K562 (cell line): ENCODE measurements around the gene PIGQ. TPM values are rescaled to one million over a fixed set of nuclear protein-coding genes. Genes with fewer than 3 reads are reported as not detected.
A peak's percentile ranks its signal among the peaks of the same experiment; 100 is the strongest.

ENCODE experiments used
- BRD9 ChIP-seq: fragments of 450-650 bp; IDR thresholded peaks from 2 replicates; pipeline ENCODE4 v1.6.1; 2018; ENCODE audit warnings: low read depth; ENCODE audit not compliant: partially characterized antibody
- DPF2 ChIP-seq: fragments of 450-650 bp; IDR thresholded peaks from 2 replicates; pipeline ENCODE4 v1.6.1; 2016
- HDGF ChIP-seq: fragments of 450-650 bp; IDR thresholded peaks from 2 replicates; pipeline ENCODE4 v1.6.1; 2016
- MITF ChIP-seq: IDR thresholded peaks from 2 replicates; pipeline ENCODE4 v1.6.1; 2014; ENCODE audit warnings: antibody characterized with exemption
- NFE2 ChIP-seq: IDR thresholded peaks from 2 replicates; pipeline ENCODE4 v1.6.1; 2014; ENCODE audit warnings: antibody characterized with exemption, low read depth
- RFX7 ChIP-seq: fragments of 250-450 bp; sonication (Bioruptor Pico); IDR thresholded peaks from 2 replicates; pipeline ENCODE4 v1.5.1; 2021; ENCODE audit warnings: mild to moderate bottlenecking
- SMARCC2 ChIP-seq: fragments of 450-650 bp; IDR thresholded peaks from 2 replicates; pipeline ENCODE4 v1.6.1; 2017; ENCODE audit warnings: antibody characterized with exemption, moderate library complexity, mild to moderate bottlenecking, low read depth
- TFAP4 ChIP-seq: sonication (generic); formaldehyde crosslinking; IDR thresholded peaks from 2 replicates; pipeline ENCODE4 v1.8.0; 2022; ENCODE audit warnings: missing genetic modification reagents, mild to moderate bottlenecking, moderate library complexity, borderline replicate concordance
- THAP7 ChIP-seq: fragments of 250-450 bp; sonication (Bioruptor Pico); IDR thresholded peaks from 2 replicates; pipeline ENCODE4 v1.5.0; 2021
- ZFP30 ChIP-seq: fragments of 250-450 bp; sonication (Bioruptor Pico); IDR thresholded peaks from 2 replicates; pipeline ENCODE4 v1.8.0; 2022; ENCODE audit warnings: moderate library complexity, mild to moderate bottlenecking, inconsistent platforms, borderline replicate concordance
- ZNF707 ChIP-seq: fragments of 250-450 bp; sonication (Bioruptor Pico); conservative IDR thresholded peaks from 2 replicates; pipeline ENCODE4 v1.8.0; 2022; ENCODE audit warnings: inconsistent platforms, mild to moderate bottlenecking, moderate library complexity
- polyA plus RNA-seq, 8 experiments: library from polyadenylated mRNA; depleted of rRNA in 4 of 8; stranded (reverse) in 5 of 8; unstranded in 3 of 8; fragments of >200 nt; fragmentation: Nextera tagmentation in 2 of 8; fragmentation: Illumina TruSeq in 1 of 8; extraction: Ambion mirVana in 2 of 8; extraction: Trizol in 1 of 8; gene quantifications; 2 replicates each; pipeline versions ENCODE4 v1.2.1 to v1.2.3, GENCODE V29; 2011 to 2014; ENCODE audit warnings: inconsistent platforms in 1 of 8, missing spikeins in 1 of 8
- total RNA-seq, 7 experiments: library from RNA; depleted of rRNA in 6 of 7; stranded (reverse); fragments of >200 nt in 6 of 7; fragmentation: Illumina TruSeq in 2 of 7; extraction: Trizol in 2 of 7; gene quantifications; 2 replicates each; pipeline versions ENCODE4 v1.2.1 to v1.2.3, GENCODE V29; 2011 to 2021; ENCODE audit warnings: low replicate concordance in 1 of 7
- TF ChIP-seq, protein P1 (sequence below), 2 experiments: fragments of 450-650 bp; IDR thresholded peaks; 2 replicates each; pipeline ENCODE4 v1.6.1; 2016
- TF ChIP-seq, protein P2 (sequence below): fragments of 200-400 bp; formaldehyde crosslinking; IDR thresholded peaks from 2 replicates; pipeline ENCODE4 v1.6.1; 2017; ENCODE audit warnings: mild to moderate bottlenecking, low read depth, low read length, moderate library complexity
- TF ChIP-seq, protein P3 (sequence below): fragments of 150-350 bp; IDR thresholded peaks from 2 replicates; pipeline ENCODE4 v1.6.1; 2014; ENCODE audit warnings: low read depth, mild to moderate bottlenecking, low read length, borderline replicate concordance
- TF ChIP-seq, protein P4 (sequence below): fragments of 250-450 bp; sonication (Bioruptor Pico); IDR thresholded peaks from 2 replicates; pipeline ENCODE4 v1.8.0; 2022; ENCODE audit warnings: inconsistent platforms

The PIGQ gene
- total and polyA plus RNA-seq, 9 of the 15 experiments (the other 6 are each of a cell fraction or from before 2014, with no cell fraction given) = 0.20 to 49.6 (median 11.7) TPM

- TF ChIP-seq TFAP4 (CRISPR knock-in tag) = peak; percentile 47; the same call in 1 of the 2 replicates
- TF ChIP-seq ZFP30 = no peak
- TF ChIP-seq HDGF = 0 out of 2 replicates have a peak, but pooled peaks have one; percentile 39
- TF ChIP-seq, protein P1, sequence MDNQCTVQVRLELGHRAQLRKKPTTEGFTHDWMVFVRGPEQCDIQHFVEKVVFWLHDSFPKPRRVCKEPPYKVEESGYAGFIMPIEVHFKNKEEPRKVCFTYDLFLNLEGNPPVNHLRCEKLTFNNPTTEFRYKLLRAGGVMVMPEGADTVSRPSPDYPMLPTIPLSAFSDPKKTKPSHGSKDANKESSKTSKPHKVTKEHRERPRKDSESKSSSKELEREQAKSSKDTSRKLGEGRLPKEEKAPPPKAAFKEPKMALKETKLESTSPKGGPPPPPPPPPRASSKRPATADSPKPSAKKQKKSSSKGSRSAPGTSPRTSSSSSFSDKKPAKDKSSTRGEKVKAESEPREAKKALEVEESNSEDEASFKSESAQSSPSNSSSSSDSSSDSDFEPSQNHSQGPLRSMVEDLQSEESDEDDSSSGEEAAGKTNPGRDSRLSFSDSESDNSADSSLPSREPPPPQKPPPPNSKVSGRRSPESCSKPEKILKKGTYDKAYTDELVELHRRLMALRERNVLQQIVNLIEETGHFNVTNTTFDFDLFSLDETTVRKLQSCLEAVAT (IDR thresholded peaks at IDR 0.05) = peak in 1 of 2 experiments; percentile 94; a peak in 3 of 4 replicates
- peak; percentile 86 for TF ChIP-seq DPF2
- TF ChIP-seq, protein P2, sequence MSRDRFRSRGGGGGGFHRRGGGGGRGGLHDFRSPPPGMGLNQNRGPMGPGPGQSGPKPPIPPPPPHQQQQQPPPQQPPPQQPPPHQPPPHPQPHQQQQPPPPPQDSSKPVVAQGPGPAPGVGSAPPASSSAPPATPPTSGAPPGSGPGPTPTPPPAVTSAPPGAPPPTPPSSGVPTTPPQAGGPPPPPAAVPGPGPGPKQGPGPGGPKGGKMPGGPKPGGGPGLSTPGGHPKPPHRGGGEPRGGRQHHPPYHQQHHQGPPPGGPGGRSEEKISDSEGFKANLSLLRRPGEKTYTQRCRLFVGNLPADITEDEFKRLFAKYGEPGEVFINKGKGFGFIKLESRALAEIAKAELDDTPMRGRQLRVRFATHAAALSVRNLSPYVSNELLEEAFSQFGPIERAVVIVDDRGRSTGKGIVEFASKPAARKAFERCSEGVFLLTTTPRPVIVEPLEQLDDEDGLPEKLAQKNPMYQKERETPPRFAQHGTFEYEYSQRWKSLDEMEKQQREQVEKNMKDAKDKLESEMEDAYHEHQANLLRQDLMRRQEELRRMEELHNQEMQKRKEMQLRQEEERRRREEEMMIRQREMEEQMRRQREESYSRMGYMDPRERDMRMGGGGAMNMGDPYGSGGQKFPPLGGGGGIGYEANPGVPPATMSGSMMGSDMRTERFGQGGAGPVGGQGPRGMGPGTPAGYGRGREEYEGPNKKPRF = no peak
- TF ChIP-seq MITF = no peak
- TF ChIP-seq SMARCC2 = peak; percentile 44; the same call in 1 of the 2 replicates
- TF ChIP-seq, protein P3, sequence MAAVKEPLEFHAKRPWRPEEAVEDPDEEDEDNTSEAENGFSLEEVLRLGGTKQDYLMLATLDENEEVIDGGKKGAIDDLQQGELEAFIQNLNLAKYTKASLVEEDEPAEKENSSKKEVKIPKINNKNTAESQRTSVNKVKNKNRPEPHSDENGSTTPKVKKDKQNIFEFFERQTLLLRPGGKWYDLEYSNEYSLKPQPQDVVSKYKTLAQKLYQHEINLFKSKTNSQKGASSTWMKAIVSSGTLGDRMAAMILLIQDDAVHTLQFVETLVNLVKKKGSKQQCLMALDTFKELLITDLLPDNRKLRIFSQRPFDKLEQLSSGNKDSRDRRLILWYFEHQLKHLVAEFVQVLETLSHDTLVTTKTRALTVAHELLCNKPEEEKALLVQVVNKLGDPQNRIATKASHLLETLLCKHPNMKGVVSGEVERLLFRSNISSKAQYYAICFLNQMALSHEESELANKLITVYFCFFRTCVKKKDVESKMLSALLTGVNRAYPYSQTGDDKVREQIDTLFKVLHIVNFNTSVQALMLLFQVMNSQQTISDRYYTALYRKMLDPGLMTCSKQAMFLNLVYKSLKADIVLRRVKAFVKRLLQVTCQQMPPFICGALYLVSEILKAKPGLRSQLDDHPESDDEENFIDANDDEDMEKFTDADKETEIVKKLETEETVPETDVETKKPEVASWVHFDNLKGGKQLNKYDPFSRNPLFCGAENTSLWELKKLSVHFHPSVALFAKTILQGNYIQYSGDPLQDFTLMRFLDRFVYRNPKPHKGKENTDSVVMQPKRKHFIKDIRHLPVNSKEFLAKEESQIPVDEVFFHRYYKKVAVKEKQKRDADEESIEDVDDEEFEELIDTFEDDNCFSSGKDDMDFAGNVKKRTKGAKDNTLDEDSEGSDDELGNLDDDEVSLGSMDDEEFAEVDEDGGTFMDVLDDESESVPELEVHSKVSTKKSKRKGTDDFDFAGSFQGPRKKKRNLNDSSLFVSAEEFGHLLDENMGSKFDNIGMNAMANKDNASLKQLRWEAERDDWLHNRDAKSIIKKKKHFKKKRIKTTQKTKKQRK = no peak
- TF ChIP-seq BRD9 = no peak
- no peak for TF ChIP-seq ZNF707 (CRISPR knock-in tag)
- TF ChIP-seq NFE2 = peak; percentile 79
- TF ChIP-seq, protein P4, sequence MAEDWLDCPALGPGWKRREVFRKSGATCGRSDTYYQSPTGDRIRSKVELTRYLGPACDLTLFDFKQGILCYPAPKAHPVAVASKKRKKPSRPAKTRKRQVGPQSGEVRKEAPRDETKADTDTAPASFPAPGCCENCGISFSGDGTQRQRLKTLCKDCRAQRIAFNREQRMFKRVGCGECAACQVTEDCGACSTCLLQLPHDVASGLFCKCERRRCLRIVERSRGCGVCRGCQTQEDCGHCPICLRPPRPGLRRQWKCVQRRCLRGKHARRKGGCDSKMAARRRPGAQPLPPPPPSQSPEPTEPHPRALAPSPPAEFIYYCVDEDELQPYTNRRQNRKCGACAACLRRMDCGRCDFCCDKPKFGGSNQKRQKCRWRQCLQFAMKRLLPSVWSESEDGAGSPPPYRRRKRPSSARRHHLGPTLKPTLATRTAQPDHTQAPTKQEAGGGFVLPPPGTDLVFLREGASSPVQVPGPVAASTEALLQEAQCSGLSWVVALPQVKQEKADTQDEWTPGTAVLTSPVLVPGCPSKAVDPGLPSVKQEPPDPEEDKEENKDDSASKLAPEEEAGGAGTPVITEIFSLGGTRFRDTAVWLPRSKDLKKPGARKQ = peak; percentile 70; the same call in 1 of the 2 replicates
- no peak for TF ChIP-seq THAP7 (CRISPR knock-in tag)
- no peak for TF ChIP-seq RFX7 (CRISPR knock-in tag)
These were observed 57.2 kb downstream of the PIGQ start (continued) for GRCh38 chr16:626787-627453.
